Measurements from ENCODE around the gene SMIM28.

The SMIM28 gene

GRCh38 chr6:138432063-138432356, 54.3 kb downstream of the SMIM28 start:
- TF ChIP-seq CTCF (IDR thresholded peaks at IDR 0.05; ENCODE audit: low read depth, low read length, missing control alignments), result no peak
- in situ Hi-C loops (cut with HindIII; ENCODE audit: low sequenced_read_pairs), result no loop called here

More at GRCh38 chr6:138432063-138432356, 54.3 kb downstream of the SMIM28 start:
- no peak overlapping the region for H3K4me3 ChIP-seq (ENCODE audit: low read depth, low read length)
- no peak for DNase-seq (ENCODE audit: low read depth)
